ENCODE results near the gene NR1I2.

- no peak for TF ChIP-seq EZH2 (IDR thresholded peaks at IDR 0.05)
- TF ChIP-seq POLR2AphosphoS5 (IDR thresholded peaks at IDR 0.05; ENCODE audit: borderline replicate concordance, low read depth, low read length): no peak
Observed at GRCh38 chr3:119762876-119763275, 19.0 kb upstream of the NR1I2 start.
